Fibroblast of skin of abdomen (primary cell): ENCODE data around the gene CHSY1.

Source experiments
- DNase-seq: peaks from one replicate; pipeline ENCODE4 v3.0.0-alpha.2; 2013

CHSY1 gene

GRCh38 chr15:101210466-101210865 lies 41.4 kb downstream of the CHSY1 start:
- no peak for DNase-seq

- DNase-seq: no peak
Observed at GRCh38 chr15:101210058-101210457, 41.8 kb downstream of the CHSY1 start.

- no peak for DNase-seq
Observed at GRCh38 chr15:101209285-101209845, 42.5 kb downstream of the CHSY1 start.

- no peak for DNase-seq
Observed at GRCh38 chr15:101207867-101208288, 44.0 kb downstream of the CHSY1 start.

GRCh38 chr15:101206176-101206591 lies 45.7 kb downstream of the CHSY1 start:
- peak; percentile 46 for DNase-seq

GRCh38 chr15:101204739-101205535 lies 46.9 kb downstream of the CHSY1 start:
- peak; percentile 67 for DNase-seq

- no peak for DNase-seq
Observed at GRCh38 chr15:101203607-101204189, 48.1 kb downstream of the CHSY1 start.

- DNase-seq: no peak
Observed at GRCh38 chr15:101203029-101203573, 48.7 kb downstream of the CHSY1 start.

- peak; percentile 98 for DNase-seq
Observed at GRCh38 chr15:101201411-101202174, 50.3 kb downstream of the CHSY1 start.

- DNase-seq: no peak
Observed at GRCh38 chr15:101200181-101200580, 51.7 kb downstream of the CHSY1 start.

GRCh38 chr15:101198800-101199199 lies 53.0 kb downstream of the CHSY1 start:
- DNase-seq: no peak

- no peak for DNase-seq
Observed at GRCh38 chr15:101198031-101198575, 53.7 kb downstream of the CHSY1 start.

- DNase-seq: no peak
Observed at GRCh38 chr15:101194546-101195125, 57.2 kb downstream of the CHSY1 start.

- DNase-seq: no peak
Observed at GRCh38 chr15:101193806-101194545, 57.9 kb downstream of the CHSY1 start.

- DNase-seq: no peak
Observed at GRCh38 chr15:101193120-101193644, 58.7 kb downstream of the CHSY1 start.

- no peak for DNase-seq
Observed at GRCh38 chr15:101192081-101192480, 59.8 kb downstream of the CHSY1 start.

GRCh38 chr15:101191242-101191641 lies 60.6 kb downstream of the CHSY1 start:
- DNase-seq: no peak

GRCh38 chr15:101190092-101190595 lies 61.7 kb downstream of the CHSY1 start:
- no peak for DNase-seq

- no peak for DNase-seq
Observed at GRCh38 chr15:101189409-101190091, 62.3 kb downstream of the CHSY1 start.
